GM12878 (cell line): ENCODE measurements around the gene UFL1. TPM values are rescaled to one million over a fixed set of nuclear protein-coding genes. Genes with fewer than 3 reads are reported as not detected.

Source experiments
- ATAC-seq: fragments of 200-7000 bp; cut with Tn5 transposase; 3 replicates; pipeline ENCODE4 v1.9.1; 2020; ENCODE audit warnings: mild to moderate bottlenecking, moderate library complexity
- BruUV-seq: library from RNA; stranded (reverse); fragments of 400-500 nt; replicated peaks from 2 replicates; lab custom pipeline; 2021; lab: Mats Ljungman, UMichigan
- CTCF ChIA-PET: fragments of 300-600 bp; sonication (Branson Sonifier 250); formaldehyde crosslinking; extraction: SDS; loops from one replicate; lab custom pipeline; 2021; ENCODE audit warnings: inconsistent platforms; lab: Yijun Ruan, JAX
- POLR2A ChIA-PET: fragments of 350-600 bp; formaldehyde crosslinking; extraction: SDS; loops from one replicate; lab custom pipeline; 2021; ENCODE audit warnings: inconsistent platforms; lab: Charles Lee
- RAD21 ChIA-PET: fragments of 300-600 bp; sonication (Branson Sonifier 250); formaldehyde crosslinking; loops from one replicate; lab custom pipeline; 2023; ENCODE audit warnings: antibody characterized with exemption; ENCODE audit not compliant: unreplicated experiment; lab: Charles Lee
- SMC1A ChIA-PET: fragments of 300-600 bp; sonication (Branson Sonifier 250); formaldehyde crosslinking; loops from one replicate; lab custom pipeline; 2023; ENCODE audit not compliant: unreplicated experiment, uncharacterized antibody; lab: Charles Lee
- DNase-seq: peaks from one replicate; pipeline ENCODE4 v3.0.0-alpha.2; 2011; ENCODE audit warnings: low read depth, low spot score
- FAIRE-seq: peaks from 3 replicates; lab custom pipeline; 2011; peaks lifted over from hg19 to GRCh38; lab: Jason Lieb, UNC
- H2AFZ ChIP-seq: 2 replicates; pipeline ENCODE4 v1.6.0; 2011; ENCODE audit warnings: low read depth, low read length, control low read depth; ENCODE audit not compliant: control insufficient read depth
- H3K27ac ChIP-seq: 2 replicates; pipeline ENCODE4 v1.5.1; 2011; ENCODE audit warnings: control low read depth; ENCODE audit not compliant: control insufficient read depth, insufficient read depth
- H3K27me3 ChIP-seq, 2 experiments: replicated peaks in 1 of 2; 2 replicates each; pipeline versions ENCODE4 v1.6.0 to v1.6.1; 2011; ENCODE audit warnings: low read length in 1 of 2; ENCODE audit not compliant: control insufficient read depth in 2 of 2, insufficient read depth in 2 of 2
- H3K36me3 ChIP-seq, 2 experiments: 2 replicates each; pipeline ENCODE4 v1.5.1; 2011; ENCODE audit warnings: low read length in 1 of 2; ENCODE audit not compliant: control insufficient read depth in 2 of 2, insufficient read depth in 2 of 2
- H3K4me1 ChIP-seq: 2 replicates; pipeline ENCODE4 v1.6.1; 2011; ENCODE audit warnings: mild to moderate bottlenecking, low read length, moderate library complexity, mixed read lengths; ENCODE audit not compliant: control insufficient read depth, insufficient read depth
- H3K4me2 ChIP-seq: 2 replicates; pipeline ENCODE4 v1.6.0; 2011; ENCODE audit warnings: control low read depth; ENCODE audit not compliant: control insufficient read depth, insufficient read depth
- H3K4me3 ChIP-seq: fragments of 200-600 bp; sonication (generic); 2 replicates; pipeline ENCODE4 v1.5.1; 2016
- H3K79me2 ChIP-seq: 2 replicates; pipeline ENCODE4 v1.6.0; 2011; ENCODE audit warnings: low read length; ENCODE audit not compliant: control insufficient read depth, insufficient read depth
- H3K9ac ChIP-seq: 2 replicates; pipeline ENCODE4 v1.8.0; 2011; ENCODE audit warnings: low read length, control low read depth, mixed read lengths; ENCODE audit not compliant: control insufficient read depth, insufficient read depth
- H3K9me3 ChIP-seq: replicated peaks from 3 replicates; pipeline ENCODE4 v1.5.1; 2011; ENCODE audit warnings: mild to moderate bottlenecking, low read length; ENCODE audit not compliant: control insufficient read depth, insufficient read depth
- H4K20me1 ChIP-seq: 2 replicates; pipeline ENCODE4 v1.6.0; 2011; ENCODE audit not compliant: control insufficient read depth, insufficient read depth
- BCL11A ChIP-seq: IDR thresholded peaks from 2 replicates; pipeline ENCODE4 v1.6.1; 2011; ENCODE audit warnings: low read depth, low read length
- SREBF1 ChIP-seq: IDR thresholded peaks from 2 replicates; pipeline ENCODE4 v1.6.1; 2012; ENCODE audit warnings: mild to moderate bottlenecking, low read length
- WGBS: methylation state at CpG from one replicate; pipeline ENCODE4 v1.1.6; 2016; ENCODE audit warnings: low lambda C conversion rate; ENCODE audit not compliant: insufficient replicate concordance, insufficient coverage; ENCODE audit errors: missing lambda C conversion rate; 5-methylcytosine and 5-hydroxymethylcytosine counted together
- in situ Hi-C: fragments of 300-500 bp; cut with MboI; formaldehyde crosslinking; loops from 9 replicates; pipeline ENCODE4 v1.14.3; 2018; ENCODE audit warnings: mixed read lengths
- intact Hi-C: fragments of 100-400 bp; cut with micrococcal nuclease; formaldehyde crosslinking; loops from one replicate; pipeline ENCODE4 v1.14.2; 2022; ENCODE audit not compliant: unreplicated experiment
- polyA plus RNA-seq, 11 experiments: library from polyadenylated mRNA; depleted of rRNA in 4 of 11; unstranded in 6 of 11; stranded (reverse) in 5 of 11; fragments of >200 nt; fragmentation: Nextera tagmentation in 4 of 11; fragmentation: Illumina TruSeq in 1 of 11; extraction: Ambion mirVana in 4 of 11; extraction: Trizol in 1 of 11; gene quantifications; 1 replicate in 1 of 11; 2 replicates in 10 of 11; pipeline versions ENCODE4 v1.2.1 to v1.2.3, GENCODE V29; 2011 to 2016; ENCODE audit warnings: inconsistent platforms in 2 of 11, missing spikeins in 2 of 11, low read depth in 1 of 11
- total RNA-seq, 4 experiments: library from RNA; depleted of rRNA in 3 of 4; stranded (reverse); fragments of >200 nt in 3 of 4; fragmentation: Illumina TruSeq in 1 of 4; extraction: Trizol in 1 of 4; gene quantifications; 2 replicates each; pipeline versions ENCODE4 v1.2.1 to v1.2.3, GENCODE V29; 2013 to 2021
- TF ChIP-seq, protein P1 (sequence below): IDR thresholded peaks from 2 replicates; pipeline ENCODE4 v1.6.1; 2012; ENCODE audit warnings: low read depth, low read length, improper control_type of control experiment

The UFL1 gene
- total and polyA plus RNA-seq, 10 of the 15 experiments (the other 5 are each of a cell fraction or from before 2014, with no cell fraction given) = 13.8 to 29.3 (median 24.4) TPM

DNA sequence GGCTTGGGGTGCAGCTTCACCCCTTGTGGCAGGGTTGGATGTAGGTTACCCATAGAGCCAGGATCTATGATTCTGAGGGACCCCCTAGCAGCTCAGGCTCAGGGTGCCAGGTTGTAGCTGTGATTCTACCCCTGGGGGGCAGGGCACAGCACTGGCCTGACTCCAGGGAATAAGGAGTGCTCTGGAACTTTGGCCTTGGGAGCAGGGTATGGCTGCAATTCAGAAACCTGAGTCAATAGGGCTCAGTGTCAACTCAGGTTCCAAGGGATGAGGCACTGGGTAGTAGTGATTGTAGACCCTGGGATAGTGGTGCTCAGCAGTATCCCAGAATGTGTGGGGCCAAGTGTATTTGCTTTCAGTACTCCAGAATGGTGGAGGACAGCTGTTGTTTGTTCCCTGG lies 49.9 kb downstream of the UFL1 start:
- Histone ChIP-seq H3K4me3 (no peak overlapping the region), H3K9me3 (no peaks in the 10 kb centered on the region; the same call in 2 of the 3 replicates), H3K27ac (no peak overlapping the region), H3K4me1 (no peaks in the 10 kb centered on the region), H3K79me2 (no peaks in the 10 kb centered on the region), H3K36me3 (no peaks in the 10 kb centered on the region), H3K4me2 (no peak overlapping the region), H3K27me3 (no peaks in the 10 kb centered on the region), H3K9ac (no peak overlapping the region), H2AFZ (no peak overlapping the region), H4K20me1 (no peaks in the 10 kb centered on the region)
- no peak for DNase-seq
- ChIA-PET CTCF (no interaction called here), SMC1A (interaction anchor here (1.1 kb wide), 1 partner anchor 40 kb away, joined by 3 read pairs; no protein-coding TSS in a partner anchor), RAD21 (no interaction called here), POLR2A (no interaction called here)
- BruUV-seq = no TSS peak
- TF ChIP-seq, protein P1, sequence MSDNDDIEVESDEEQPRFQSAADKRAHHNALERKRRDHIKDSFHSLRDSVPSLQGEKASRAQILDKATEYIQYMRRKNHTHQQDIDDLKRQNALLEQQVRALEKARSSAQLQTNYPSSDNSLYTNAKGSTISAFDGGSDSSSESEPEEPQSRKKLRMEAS = no peak
- no peak for TF ChIP-seq BCL11A
- FAIRE-seq = no peak
- intact Hi-C loops (no loop called here), in situ Hi-C loops (no loop called here)
- no peak for ATAC-seq

DNA sequence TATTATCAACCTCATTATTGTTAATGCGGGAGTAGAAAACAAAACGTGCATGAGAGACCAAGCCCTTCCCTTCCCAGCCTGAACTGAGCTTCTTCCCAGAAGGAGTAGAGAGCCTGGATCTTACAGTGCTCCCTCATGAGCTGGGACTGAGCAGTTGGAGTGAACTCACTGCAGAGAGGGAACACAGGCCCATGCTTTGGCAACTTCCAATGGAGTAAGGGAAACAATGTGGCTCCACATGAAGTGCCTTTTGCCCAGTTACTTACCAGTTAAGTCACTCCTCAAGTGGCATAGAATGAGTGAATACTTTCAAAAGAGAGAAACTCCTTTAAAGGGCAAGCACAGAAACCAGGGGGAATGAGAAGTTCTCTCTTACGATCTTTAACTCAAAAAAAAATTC lies 53.8 kb downstream of the UFL1 start:
- DNase-seq (no peak), FAIRE-seq (no peak), ATAC-seq (no peak)
- TF ChIP-seq SREBF1 = no peak
- ChIA-PET CTCF (interaction anchor here (1.2 kb wide), 1 partner anchor 8 kb away, joined by 3 read pairs; no protein-coding TSS in a partner anchor), POLR2A (no interaction called here), RAD21 (interaction anchor here (1.1 kb wide), 1 partner anchor 35 kb away, joined by 3 read pairs; no protein-coding TSS in a partner anchor), SMC1A (interaction anchor here (1.2 kb wide), 1 partner anchor 13 kb away, joined by 3 read pairs; no protein-coding TSS in a partner anchor)
- Histone ChIP-seq H3K27ac (no peak overlapping the region), H3K4me3 (no peak overlapping the region), H3K9ac (no peak overlapping the region), H3K79me2 (no peaks in the 10 kb centered on the region), H3K27me3 (no peaks in the 10 kb centered on the region), H2AFZ (no peak overlapping the region), H3K4me2 (no peak overlapping the region), H3K36me3 (no peaks in the 10 kb centered on the region), H3K4me1 (no peaks in the 10 kb centered on the region), H4K20me1 (no peaks in the 10 kb centered on the region), H3K9me3 (no peaks in the 10 kb centered on the region; the same call in 2 of the 3 replicates)
- no TSS peak for BruUV-seq
- intact Hi-C loops (no loop called here), in situ Hi-C loops (no loop called here)
- WGBS = 36% methylated on average over 3 of the region's 3 CpGs
